HG03095 (cell line): ENCODE data around the gene ABCB6.

Experiments used
- ATAC-seq: cut with Tn5 transposase; IDR thresholded peaks from one replicate; pipeline ENCODE4 v1.9.1; 2021; ENCODE audit warnings: moderate library complexity; ENCODE audit not compliant: unreplicated experiment

Gene ABCB6

DNA sequence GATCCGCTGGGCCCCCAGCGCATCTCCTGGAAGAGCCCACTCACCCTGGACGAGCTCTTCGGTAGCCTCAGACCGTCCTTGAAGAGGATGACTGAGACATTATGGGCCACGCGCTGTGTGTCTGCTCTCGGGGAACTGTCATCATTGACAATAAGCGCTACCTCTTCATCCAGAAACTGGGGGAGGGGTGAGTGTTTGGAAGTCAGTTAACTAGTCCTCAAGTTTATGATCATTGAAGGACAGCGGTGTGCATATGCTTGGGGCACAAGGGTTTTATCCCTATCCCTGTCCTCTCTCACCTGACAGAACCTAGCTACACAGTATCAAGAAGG lies 27.1 kb upstream of the ABCB6 start:
- no peak for ATAC-seq

DNA sequence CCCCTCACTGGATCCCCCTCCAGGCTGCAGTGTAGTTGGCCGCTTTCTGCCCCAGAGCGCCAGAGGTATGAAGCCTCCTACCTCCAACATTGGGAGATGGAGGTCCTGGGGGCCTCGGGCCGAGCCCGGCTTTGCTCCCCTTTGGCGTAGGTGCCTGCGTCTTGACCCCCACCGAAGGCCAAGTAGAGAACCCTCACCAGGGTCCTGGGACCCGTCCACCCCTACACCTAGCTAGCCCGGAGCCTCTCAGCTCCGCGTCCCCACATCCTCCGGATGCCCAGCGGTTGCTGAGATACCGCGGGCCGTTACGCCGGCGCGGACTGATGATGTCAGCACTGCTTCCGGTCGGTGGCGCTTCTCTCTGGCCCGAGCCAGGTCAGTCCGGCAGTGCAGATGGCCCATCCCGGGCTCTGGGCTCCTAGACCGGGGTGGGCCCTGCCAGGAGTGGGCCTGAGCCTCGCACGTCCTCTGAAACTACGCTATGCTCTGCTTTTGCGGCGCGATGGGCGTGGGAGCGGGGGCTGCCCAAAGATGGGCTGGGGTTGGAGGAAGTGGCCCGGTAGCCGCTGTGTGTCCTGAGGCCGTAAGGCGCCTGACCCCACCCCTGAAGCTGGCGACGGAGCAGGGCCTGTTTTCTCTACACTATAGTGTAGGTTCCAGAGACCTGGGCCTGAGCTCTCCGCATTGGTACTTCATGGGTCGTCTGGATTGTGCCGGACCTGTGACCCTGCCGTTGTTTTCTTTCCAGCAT lies 26.6 kb upstream of the ABCB6 start, which contains the start of the genes GLB1L and STK16:
GLB1L (minus strand) TSS at position 297 of the 751 bp plus-strand sequence. CDS start 1,871 bp downstream, outside the sequence.
STK16 (plus strand) TSS at position 332 of the 751 bp plus-strand sequence. CDS start 521 bp downstream, outside the sequence.
- ATAC-seq: peak; percentile 73

DNA sequence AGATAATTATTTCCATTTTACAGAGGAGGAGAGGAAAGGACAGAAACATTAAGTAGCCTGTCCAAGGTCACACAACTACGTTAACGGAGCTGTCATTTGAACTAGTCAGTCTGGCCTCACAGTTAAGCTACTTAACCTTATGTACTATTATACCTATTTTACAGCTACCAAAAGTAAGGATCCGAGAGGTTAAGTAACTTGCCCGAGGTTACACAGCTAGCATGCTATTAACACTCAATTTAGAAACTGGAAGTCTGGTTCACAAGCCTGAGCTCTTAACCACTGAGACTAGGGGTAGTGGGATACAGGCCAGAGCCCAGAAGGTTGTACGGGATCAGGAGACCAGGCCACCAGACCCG lies 26.0 kb upstream of the ABCB6 start:
- no peak for ATAC-seq

DNA sequence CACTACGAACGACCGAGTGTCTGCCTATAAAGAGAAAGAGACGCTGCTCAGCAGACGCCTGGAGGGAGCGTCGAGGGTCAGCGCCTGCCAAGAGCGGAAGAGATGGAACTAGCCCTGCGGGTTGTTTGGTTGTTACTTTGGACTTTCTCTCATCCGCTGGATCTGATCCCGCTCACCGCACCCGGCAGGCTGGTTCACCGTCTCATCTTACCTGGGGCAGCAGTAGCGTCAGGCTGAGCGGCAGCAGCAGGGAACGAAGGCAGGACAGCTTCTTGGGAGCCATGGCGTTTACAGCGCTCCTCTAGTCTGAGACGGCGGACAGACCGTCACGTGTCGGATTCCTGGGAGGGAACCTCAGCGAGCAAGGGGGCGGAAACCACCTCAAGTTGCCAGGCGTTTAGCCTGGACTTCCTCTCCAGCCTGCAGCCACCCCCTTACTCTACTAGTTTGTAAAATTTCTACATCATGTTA lies 24.6 kb upstream of the ABCB6 start:
- no peak for ATAC-seq

DNA sequence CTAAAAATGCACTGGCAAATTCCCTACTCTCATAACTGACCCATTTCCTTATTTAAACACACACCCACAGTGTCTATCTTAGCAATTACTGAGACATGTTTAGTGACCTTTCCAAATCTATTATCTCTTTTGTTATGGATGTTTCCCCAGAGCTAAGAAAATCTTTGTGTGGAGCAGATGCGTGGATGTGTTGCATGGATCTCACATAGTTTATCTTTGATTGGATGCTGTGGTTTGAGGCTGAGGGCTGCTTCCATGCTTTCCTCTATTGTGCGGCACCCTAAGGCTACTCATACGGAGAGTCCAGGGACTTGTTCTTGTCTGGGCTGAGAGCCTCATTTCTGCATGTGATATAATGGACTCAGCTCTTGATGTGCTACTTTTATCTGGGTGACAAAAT lies 15.6 kb upstream of the ABCB6 start:
- no peak for ATAC-seq

DNA sequence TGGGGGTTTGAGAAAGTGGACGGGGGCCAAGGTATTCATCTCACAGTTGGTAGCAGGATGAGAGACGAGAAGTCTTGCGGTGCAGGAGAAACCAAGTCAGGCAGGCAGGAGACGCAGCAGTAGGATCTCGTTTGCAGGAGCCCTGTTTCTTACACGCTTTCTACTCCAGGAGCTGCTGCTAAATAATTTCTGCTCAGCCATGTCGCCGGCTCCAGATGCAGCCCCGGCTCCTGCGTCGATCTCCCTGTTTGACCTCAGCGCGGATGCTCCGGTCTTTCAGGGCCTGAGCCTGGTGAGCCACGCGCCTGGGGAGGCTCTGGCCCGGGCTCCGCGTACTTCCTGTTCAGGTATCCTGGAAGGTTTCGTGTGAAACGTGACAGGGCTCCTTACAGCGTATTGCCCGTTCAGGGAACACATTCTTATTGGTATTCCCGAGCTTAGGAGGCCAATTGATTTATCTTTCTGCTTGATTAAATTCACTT lies 11.3 kb upstream of the ABCB6 start:
- no peak for ATAC-seq

DNA sequence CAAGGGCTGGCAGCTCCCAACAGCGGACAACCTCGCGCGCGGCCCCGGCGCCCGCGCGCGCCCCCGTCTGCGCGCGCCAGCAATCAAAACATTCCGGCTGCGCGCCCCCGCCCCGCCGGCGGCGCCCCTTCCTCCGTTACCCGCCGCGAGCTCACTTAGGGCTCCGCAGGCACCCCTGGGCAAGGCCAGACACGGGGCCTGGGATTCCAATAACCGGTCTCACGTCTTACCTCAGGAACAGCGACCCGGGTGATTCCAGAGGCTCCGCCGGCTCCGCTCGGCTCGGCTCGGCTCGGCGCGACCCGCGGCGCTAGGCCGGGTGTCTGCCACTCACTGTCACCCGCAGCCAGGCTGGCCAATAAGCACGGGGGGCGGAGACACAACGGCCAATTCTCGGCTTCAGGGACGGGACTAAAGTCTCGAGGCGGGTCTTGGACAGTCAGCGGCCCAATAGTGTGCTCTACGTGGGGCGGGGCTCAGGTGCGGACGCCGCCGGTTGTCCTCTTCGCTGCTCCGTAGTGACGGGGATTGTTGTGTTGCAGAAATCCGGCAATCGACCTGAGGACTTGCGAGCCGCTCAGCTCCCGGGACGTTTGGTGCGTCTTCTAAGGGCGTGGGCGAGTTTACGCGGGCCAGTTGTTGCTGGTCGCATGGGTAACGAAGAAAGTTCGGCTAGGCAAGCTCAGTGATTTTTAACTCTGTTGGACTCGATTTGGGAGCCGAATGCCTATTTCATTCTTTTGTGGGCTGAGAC lies 10.7 kb upstream of the ABCB6 start, which contains the start of the genes ANKZF1 and ATG9A:
ANKZF1 (plus strand) TSS at position 502 of the 754 bp plus-strand sequence. CDS start 452 bp downstream, outside the sequence.
ATG9A (minus strand) TSS at position 332 of the 754 bp plus-strand sequence. CDS start 1,612 bp downstream, outside the sequence.
- ATAC-seq: peak; percentile 94

DNA sequence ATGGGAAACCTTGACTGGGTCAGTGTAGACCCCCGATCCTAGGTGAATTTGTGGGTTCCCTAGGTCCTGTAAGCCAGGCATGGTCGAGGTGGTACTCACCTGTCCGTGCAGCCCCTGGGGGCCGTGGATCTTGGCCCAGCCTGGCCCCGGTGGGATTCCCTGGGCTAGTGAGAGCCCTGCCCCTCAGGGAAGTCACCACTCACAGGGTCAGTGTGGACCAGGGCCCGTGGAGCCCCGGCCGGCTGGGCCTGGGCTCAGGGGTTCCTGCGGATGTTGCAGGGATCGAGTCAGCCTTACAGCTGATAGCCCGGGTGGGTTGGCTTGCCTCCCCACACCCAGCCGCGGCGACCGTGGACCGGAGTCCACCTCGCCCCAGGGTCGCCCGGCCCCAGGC lies 10.2 kb upstream of the ABCB6 start:
- peak; percentile 18 for ATAC-seq

DNA sequence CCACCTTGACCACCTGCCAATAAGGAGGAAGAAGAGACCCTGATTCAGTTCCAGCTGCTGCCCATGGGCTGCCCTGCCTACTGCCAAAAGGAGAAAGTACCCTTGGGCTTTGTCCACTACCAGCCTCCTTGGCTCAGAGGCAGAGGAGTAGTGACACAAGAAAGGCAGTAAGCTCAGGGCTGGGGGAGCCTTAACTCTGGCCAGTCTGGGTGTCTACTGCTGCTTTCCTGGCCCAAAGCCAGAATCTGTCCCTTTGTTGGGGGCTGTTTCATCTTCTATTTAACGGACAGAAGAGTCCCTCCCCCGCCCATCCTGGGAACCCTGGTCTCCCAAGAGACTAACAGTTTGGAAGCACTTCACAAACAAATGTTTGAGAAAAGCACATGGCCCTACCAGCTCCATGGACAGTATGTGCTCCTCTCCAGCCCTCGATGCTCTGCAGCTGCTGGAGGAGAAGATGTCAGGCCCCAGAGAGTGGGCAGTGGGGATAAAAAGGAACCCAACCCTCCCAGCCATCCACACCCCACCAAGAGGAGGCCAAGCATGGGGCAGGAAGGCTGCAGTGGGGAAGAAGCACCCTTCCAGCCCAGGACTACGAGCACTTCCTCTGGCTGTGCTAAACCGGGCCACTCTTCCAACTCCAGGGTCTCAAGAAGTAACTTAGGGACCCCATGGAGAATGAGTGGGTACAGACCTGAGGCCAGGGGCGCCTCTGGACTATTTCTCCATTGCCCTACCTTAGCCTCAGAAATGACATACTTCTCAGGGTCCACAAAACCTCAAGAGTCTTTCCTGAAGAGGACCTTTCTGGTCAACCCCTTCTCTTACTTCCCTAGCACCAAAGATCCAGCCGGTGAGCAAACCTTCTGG lies 9.5 kb upstream of the ABCB6 start:
- ATAC-seq: no peak

DNA sequence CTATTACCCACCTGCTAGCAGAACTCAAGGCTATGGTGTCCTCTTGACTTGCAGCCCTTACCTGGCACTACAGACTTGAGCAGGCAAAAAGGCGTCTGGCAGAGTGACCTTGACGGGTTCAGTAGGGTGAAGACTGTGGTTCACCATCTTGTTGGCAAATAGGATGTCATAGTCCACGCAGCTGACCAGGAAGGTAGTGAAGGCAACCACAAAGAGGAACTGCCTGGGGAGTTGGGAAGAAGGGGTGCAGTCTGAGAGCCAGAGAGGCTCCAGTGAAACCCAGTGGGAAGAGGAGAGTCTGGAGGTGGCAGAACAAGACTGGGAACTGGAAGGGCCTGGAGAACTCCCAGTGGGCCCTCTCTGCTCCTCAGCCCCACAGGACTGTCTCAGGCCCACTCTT lies 6.6 kb upstream of the ABCB6 start:
- ATAC-seq: no peak

DNA sequence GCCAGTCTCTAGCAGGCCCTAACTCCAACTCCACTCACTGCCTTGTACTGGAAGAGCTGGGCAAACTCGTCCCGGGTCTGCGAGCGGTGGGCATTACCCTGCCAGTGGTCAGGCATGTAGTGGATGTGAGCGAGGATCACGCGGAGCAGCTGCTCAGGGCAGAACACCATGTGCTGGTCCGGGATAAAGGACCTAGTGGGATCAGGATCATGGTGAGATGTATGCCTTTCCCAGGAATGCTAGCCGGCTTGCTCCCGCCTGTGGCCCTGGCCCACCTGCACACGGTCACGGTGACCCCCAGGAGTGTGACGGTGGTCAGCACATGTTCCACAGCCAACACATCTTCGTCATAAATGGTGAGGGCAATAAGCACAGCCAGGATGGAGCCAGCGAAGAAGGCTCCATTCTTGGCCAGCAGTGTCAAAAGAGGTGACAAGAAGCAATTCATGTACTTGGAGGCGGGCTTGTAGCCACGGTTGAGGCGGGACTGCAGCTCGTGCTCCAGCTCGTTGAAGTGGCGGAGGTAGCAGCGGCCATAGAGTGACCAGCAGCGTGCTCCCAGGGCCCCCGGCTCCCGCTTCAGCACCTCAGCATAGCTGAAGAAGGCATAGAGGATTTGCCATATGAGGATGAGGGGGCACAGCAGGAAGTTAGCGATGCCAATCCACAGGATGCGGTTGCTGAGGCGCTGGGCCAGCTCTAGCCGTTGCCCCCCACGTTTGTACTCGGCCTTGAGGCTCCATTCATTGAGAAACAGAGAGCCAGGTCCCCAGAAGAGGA lies 5.3 kb upstream of the ABCB6 start:
- no peak for ATAC-seq

DNA sequence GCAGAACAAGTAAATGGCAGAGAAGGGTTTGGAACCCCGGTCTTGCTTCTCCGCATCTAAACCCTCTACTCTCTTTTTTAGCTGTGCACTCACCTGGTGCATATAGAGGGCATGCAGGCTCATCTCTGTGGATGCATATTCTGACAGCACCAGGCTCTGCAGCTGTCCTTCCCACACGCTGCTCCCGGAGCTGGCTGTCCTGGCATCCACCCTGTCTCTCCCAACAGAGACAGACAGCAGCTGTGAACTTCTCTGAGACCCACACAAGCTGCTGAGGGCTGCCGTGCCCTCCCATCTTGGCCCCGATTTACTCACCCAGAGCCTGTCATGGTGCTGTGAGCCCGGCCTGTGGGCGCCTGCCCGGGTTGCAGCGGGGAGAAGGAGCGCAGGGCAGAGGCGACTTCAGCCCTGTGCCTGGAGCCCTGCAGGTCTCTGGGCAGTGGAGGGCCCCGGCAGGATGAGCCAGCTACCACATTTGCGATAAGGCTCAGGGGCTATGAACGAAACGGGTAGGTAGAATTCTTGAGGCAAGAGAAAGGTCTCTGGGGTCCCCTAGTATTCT lies 3.3 kb upstream of the ABCB6 start:
- no peak for ATAC-seq

DNA sequence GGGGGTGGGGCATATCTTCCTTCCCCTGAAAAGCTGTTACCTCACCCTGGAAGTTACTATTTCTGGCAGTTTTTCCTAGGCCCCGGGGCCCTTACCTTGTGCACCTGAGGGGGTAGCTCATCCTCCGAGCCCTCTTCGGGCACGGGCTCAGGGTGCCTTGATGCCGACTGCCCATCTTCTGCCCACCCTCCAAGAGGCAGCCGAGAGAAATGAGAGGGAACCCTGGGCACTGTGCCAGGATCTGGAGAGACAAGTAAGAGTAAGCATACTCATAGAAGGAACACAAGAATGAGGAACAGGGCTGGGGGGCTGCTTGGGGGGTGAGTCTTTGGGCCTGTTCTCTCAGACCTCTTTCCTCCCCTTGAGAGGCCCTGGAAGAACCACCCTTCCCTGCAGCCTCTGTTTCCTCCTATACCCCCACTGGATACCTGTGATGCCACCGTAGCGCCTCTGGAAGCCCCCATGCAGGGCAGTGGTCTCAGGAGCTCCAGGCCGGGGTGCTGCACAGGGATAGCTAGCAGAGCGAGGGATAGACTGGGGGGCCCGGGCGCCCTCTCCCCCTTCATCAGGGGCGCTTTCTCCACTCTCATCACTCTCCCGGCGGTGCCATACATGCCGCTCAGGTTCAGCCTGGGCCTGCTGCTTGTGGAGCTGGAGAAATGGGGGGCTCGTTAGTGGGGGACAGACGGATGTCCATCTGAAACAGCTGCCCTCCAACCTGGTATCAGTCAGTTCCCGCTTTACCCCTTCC lies 2.1 kb upstream of the ABCB6 start:
- no peak for ATAC-seq

DNA sequence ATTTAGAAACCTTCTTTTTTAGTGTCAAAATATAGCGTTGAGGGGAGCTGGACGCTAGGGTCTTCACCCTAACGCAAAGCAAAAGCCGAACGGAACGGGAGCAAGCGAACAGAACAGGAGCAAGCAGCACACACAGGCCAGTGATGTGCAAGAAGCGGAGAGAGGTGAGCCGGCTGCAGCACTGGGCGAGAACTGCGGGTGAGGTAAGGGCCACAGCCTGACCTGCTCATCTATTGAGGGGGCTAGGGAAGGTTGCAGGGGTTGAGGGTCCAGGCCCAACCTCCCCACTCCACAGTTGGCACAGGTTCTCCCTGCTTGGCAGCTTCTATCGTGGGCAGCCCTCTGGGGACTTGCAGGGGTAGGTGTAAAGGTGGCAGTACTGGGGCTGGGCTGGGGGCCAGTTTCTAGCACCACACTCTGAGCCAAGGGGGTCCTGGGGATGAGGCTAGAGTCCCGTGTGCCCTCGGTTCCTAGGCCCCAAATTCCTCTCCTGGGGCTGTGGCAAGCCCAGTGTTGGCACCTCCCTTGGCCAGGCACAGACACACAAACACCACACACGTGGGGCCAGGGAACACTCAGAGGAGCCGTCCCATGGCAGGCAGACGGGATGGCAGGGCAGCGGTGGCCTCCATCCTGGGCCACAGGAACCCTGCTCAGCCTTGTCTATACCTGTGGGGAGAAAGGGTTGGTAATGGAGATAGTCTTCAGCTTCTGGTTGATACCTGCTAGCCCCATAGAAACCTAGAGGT lies 1.2 kb upstream of the ABCB6 start:
- ATAC-seq: no peak

DNA sequence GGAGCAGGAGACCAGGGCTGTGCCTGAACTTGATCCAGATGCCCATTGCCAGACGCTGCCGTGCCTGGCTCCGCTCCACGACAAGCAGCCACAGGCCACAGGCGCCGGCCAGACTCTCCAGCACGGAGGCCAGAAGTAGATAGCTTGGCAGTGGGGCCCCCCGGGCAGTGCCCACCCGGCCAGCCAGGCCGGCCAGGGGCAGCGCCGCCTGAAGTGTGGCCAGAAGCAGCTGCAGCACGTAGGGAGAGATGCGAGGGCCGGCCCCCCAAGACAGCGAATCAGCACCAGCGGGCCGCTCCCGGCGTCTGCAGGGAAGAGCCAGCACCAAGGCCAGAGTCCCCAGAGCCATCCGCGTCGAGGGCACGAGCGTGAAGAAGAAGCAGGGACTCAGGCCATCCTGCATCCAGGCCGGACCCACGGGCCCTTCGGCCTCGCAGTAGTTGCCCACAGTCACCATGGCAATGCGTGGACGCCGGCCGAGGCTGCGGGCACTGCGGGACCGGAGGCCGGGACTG lies 484 bp downstream of the ABCB6 start:
- ATAC-seq: peak; percentile 22

DNA sequence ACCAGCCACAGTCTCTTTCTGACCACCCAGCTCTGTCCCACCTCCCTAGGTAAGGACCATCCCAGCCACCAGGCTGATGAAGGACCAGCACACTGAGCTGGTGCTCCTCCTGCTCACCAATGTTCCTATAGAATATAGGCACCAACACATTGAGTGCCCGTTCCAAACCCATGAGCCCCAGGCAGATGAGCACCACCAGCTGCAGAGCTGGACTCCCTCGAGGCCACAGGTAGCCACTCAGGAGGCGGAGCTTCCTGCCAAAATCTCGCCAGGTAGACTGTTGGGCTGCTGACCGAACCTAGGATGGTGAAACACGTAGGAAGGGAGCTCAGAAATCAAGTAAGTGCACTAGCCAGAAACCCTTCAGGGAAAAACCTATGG lies 2.2 kb downstream of the ABCB6 start:
- ATAC-seq: no peak

DNA sequence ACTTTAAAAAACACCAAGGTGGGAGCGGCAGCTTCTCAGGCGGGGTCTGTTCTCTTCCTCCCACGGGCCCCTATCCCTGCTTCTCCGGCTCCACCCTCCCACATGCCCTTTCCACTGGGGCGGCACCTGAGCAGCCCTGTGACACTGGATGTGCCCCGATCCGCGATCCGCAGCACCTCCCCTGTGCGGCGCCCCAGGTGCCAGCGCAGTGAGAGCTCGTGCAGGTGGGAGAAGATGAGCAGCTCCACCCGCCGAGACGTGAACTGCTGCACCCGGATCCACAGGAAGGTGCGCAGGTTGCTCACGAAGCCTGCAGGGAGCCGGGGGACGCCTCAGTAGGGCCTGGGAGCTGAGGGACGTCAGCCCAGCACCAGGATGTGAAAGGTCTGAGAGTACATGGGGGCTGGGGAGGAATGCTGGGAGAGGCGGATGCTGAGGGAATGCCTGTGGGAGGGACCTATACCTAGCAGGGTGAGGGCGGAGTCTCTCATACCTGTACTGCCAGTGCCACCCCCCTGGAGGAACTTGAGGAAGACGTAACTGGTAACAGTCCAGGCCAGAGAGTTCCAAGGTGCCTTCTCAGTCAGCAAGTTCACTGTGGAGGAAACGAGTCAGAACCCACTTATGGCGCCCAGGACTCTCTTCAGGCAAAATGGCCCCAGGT lies 2.8 kb downstream of the ABCB6 start:
- no peak for ATAC-seq

DNA sequence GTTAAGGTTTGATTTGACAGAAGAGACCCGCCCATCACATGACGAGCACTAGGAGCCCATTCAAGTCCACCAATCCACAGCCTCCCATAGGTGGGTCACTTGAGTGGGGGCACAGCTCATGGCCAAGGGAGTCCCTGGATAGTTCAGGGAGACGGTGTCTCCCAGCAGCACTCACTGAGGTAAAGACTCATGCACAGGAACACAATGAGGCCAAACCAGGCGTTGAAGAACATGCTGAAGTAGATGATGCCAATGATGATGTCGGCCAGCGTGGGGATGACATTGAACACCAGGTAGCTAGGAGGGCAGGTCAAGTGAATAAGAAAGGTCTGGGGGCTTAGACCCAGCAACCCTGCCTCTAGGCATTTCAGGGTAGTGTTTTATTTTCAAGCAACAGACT lies 4.0 kb downstream of the ABCB6 start:
- ATAC-seq: no peak
